H1 (cell line): ENCODE data around the gene FXYD3.

Experiments used
- CEBPB ChIP-seq: IDR thresholded peaks from 2 replicates; pipeline ENCODE4 v1.6.1; 2012; ENCODE audit warnings: low read depth, low read length
- CTCF ChIP-seq, 3 experiments: IDR thresholded peaks; 1 replicate in 2 of 3; 2 replicates in 1 of 3; pipeline versions ENCODE4 v1.5.1 to v1.6.1; 2011; ENCODE audit warnings: low read length in 3 of 3, mild to moderate bottlenecking in 3 of 3, inconsistent platforms in 2 of 3, low read depth in 1 of 3, moderate library complexity in 1 of 3; ENCODE audit not compliant: insufficient read depth in 1 of 3; ENCODE audit errors: control extremely low read depth in 1 of 3
- EZH2 ChIP-seq: fragments of 200-600 bp; sonication (generic); IDR thresholded peaks from 2 replicates; pipeline ENCODE4 v1.7.1; 2012; ENCODE audit warnings: low read depth, mild to moderate bottlenecking, moderate library complexity, low read length, inconsistent platforms; ENCODE audit not compliant: severe bottlenecking
- JUN ChIP-seq: IDR thresholded peaks from 2 replicates; pipeline ENCODE4 v1.6.1; 2011; ENCODE audit warnings: low read depth, mild to moderate bottlenecking, improper control_type of control experiment, low read length
- JUND ChIP-seq: IDR thresholded peaks from 2 replicates; pipeline ENCODE4 v1.6.1; 2011; ENCODE audit warnings: mild to moderate bottlenecking, improper control_type of control experiment, low read length
- KDM1A ChIP-seq: fragments of 200-600, 300-600 bp; sonication (generic); IDR thresholded peaks from 2 replicates; pipeline ENCODE4 v1.7.1; 2016; ENCODE audit warnings: mild to moderate bottlenecking, low read length, borderline replicate concordance
- MAX ChIP-seq: IDR thresholded peaks from 2 replicates; pipeline ENCODE4 v1.6.1; 2012; ENCODE audit warnings: inconsistent platforms
- RXRA ChIP-seq: IDR thresholded peaks from 2 replicates; pipeline ENCODE4 v1.6.1; 2011; ENCODE audit warnings: low read depth, mild to moderate bottlenecking, low read length, moderate library complexity; ENCODE audit not compliant: insufficient read depth
- SIN3A ChIP-seq, 2 experiments: IDR thresholded peaks in 1 of 2; conservative IDR thresholded peaks in 1 of 2; 2 replicates each; pipeline ENCODE4 v1.6.1; 2011 to 2012; ENCODE audit warnings: low read length in 2 of 2, improper control_type of control experiment in 1 of 2, low read depth in 1 of 2, mild to moderate bottlenecking in 1 of 2
- SP1 ChIP-seq: IDR thresholded peaks from 2 replicates; pipeline ENCODE4 v1.6.1; 2011; ENCODE audit warnings: low read depth, low read length
- SRF ChIP-seq: IDR thresholded peaks from 2 replicates; pipeline ENCODE4 v1.6.1; 2011; ENCODE audit warnings: mild to moderate bottlenecking, low read depth, low read length, moderate library complexity

GRCh38 chr19:35068941-35069634 is 46.5 kb upstream of the FXYD3 start:
- no peak for TF ChIP-seq CEBPB
- TF ChIP-seq JUND: no peak
- TF ChIP-seq CTCF (IDR thresholded peaks at IDR 0.05; ENCODE audit: control extremely low read depth in 1 of 3, insufficient read depth in 1 of 3, low read depth in 1 of 3, low read length in 3 of 3): no peak
- no peak for TF ChIP-seq SIN3A (conservative IDR thresholded peaks at IDR 0.05 in 1 of 2, IDR thresholded peaks at IDR 0.05 in 1 of 2; ENCODE audit: low read depth in 1 of 2, low read length in 2 of 2)
- TF ChIP-seq MAX: no peak
- TF ChIP-seq RXRA: no peak
- no peak for TF ChIP-seq EZH2
- no peak for TF ChIP-seq SRF
- no peak for TF ChIP-seq SP1
- no peak for TF ChIP-seq JUN
- no peak for TF ChIP-seq KDM1A
